ENCODE measurements around the gene PLSCR3.

Gene PLSCR3

DNA sequence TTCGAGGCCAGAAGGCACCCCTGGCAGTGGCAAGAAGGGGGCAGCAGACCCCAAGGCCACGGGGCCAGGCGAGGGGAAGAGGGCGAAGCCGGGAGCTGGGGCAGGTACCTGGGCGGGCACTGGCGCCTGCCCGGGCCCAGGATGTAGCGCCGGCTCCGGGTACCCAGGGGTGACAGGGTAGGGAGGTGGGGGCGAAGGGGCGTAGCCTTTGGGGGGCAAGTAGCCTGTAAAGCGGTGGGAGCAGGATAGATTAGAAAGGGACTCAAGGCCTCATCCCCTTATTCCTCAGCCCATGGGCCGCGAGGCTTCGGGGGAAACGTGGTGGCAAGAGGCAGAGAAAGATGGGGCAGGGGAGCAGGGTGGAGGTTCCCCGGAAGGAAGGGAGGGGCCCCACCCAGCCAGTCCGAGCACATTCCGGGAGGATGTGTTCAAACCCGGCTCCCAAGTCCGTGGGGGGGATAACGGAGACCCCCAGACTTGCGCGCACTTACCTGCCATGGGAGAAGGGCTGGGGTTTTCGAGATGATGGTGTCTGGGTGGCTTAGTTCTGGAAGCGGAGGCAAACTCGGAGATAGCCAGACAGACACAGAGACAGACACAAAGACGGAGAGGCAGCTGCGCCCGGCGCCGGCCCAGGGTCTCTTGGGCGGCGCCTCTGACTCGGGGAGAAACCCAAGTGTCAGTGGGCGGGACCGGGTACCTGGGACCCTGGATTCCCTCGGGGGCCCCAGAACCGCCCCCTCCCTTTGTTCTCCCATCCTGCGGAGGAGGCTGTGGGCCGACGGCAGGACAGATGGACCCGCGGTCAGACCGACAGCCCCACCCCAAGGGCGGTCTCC lies 493 bp downstream of the PLSCR3 start:
- Histone ChIP-seq H3K27ac (ENCODE audit: low read length, poor library complexity, severe bottlenecking) (peak overlapping the region; percentile 54), H4K8ac (ENCODE audit: low read length) (peak overlapping the region; percentile 10), H3K14ac (ENCODE audit: low read length in 2 of 2) (peak overlapping the region in 1 of 2 experiments; percentile 69), H4K91ac (ENCODE audit: low read length) (peak overlapping the region; percentile 23), H3K4ac (ENCODE audit: low read depth in 1 of 2, low read length in 2 of 2) (peak overlapping the region in 1 of 2 experiments; percentile 29), H3K79me1 (replicated peaks; ENCODE audit: low read length, poor library complexity, severe bottlenecking) (peaks cover 21% of the 10 kb centered on the region), H2AFZ (ENCODE audit: low read depth, low read length) (peak overlapping the region; percentile 46), H3K4me1 (ENCODE audit: control insufficient read depth, insufficient read depth, low read depth, low read length) (peaks cover 25% of the 10 kb centered on the region), H2BK12ac (ENCODE audit: low read length in 2 of 2) (peak overlapping the region in 1 of 2 experiments; percentile 6), H3K36me3 (ENCODE audit: control insufficient read depth in 1 of 2, insufficient read depth in 2 of 2, low read depth in 1 of 2, low read length in 2 of 2) (peaks cover 40 to 41% of the 10 kb centered on the region in 2 experiments), H3K9ac (ENCODE audit: low read length) (peak overlapping the region; percentile 88), H3K18ac (ENCODE audit: low read depth in 1 of 2, low read length in 2 of 2) (peak overlapping the region in 1 of 2 experiments; percentile 74), H3K4me3 (ENCODE audit: insufficient read depth in 1 of 2, low read depth in 1 of 2, low read length in 2 of 2) (peak overlapping the region; percentile 69 to 92), H2BK120ac (ENCODE audit: low read depth, low read length) (peak overlapping the region; percentile 71), H3K9me3 (ENCODE audit: control insufficient read depth, low read length) (no peaks in the 10 kb centered on the region), H2BK5ac (ENCODE audit: low read depth, low read length, poor library complexity, severe bottlenecking) (no peak overlapping the region), H2BK15ac (ENCODE audit: low read depth, poor library complexity, severe bottlenecking) (peak overlapping the region; percentile 73), H3K27me3 (ENCODE audit: control insufficient read depth in 1 of 2, insufficient read depth in 1 of 2, low read length in 2 of 2) (no peaks in the 10 kb centered on the region), H2AK5ac (ENCODE audit: low read length, severe bottlenecking) (no peak overlapping the region), H3K4me2 (ENCODE audit: low read length, poor library complexity, severe bottlenecking) (peak overlapping the region; percentile 46), H3K23ac (ENCODE audit: low read length in 2 of 2) (peak overlapping the region in 1 of 2 experiments; percentile 78)
- peak; percentile 41 for DNase-seq
- 11% methylated on average over 42 of the region's 48 CpGs for WGBS

DNA sequence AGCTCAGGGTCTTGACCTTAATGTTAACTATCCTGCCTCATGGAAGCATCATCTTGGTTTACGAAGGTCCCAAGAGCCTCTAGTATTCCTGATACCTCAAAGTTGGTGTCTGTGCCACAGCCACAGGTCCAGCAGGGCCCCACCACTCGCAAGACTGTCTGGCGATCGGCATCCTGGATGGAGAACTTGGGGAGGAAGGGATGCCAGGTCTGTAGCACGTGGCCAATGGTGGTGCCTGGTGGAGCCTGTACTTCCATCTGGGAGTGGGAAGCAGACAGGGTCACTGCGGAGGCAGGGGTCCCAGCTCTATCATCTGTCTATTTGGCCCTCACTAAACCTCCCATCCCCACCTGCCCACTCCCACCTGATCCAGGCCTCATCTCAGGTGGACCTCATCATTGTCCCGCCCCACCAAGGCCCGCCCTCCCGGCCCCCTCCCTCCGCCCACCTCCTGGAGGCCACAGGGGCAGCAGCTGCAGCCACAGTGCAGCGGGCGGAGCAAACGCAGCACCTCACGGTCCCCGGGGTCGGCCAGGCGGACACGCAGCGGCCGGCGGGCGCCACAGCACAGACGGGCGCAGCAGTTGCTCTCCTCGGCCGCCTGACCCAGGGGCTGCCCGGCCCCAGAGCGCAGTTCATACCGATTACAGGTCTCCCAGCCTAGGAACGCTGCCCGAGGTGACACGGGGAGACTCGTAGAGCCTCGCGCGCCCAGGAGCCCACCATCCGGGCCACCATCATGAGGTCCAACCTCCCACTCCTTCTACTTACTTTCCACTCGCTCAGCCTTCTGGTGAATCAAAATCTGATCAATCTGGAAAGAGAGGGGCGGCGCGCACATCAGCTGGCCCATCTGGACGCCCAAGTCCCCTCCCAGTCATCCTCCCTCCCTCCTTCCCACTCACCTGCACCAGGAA lies 1.4 kb downstream of the PLSCR3 start:
- no peak overlapping the region for H2AFZ ChIP-seq (ENCODE audit: low read depth, low read length)
- no peak overlapping the region for H2BK5ac ChIP-seq (ENCODE audit: low read depth, low read length, poor library complexity, severe bottlenecking)
- H3K14ac ChIP-seq (ENCODE audit: low read length in 2 of 2) = peak overlapping the region in 1 of 2 experiments; percentile 69
- no peak overlapping the region for H3K27ac ChIP-seq (ENCODE audit: low read length, poor library complexity, severe bottlenecking)
- H4K8ac ChIP-seq (ENCODE audit: low read length) = no peak overlapping the region
- H3K18ac ChIP-seq (ENCODE audit: low read depth in 1 of 2, low read length in 2 of 2) = peak overlapping the region in 1 of 2 experiments; percentile 37
- H2BK120ac ChIP-seq (ENCODE audit: low read depth, low read length) = no peak overlapping the region
- H2BK15ac ChIP-seq (ENCODE audit: low read depth, poor library complexity, severe bottlenecking) = no peak overlapping the region
- H3K23ac ChIP-seq (ENCODE audit: low read length in 2 of 2) = no peak overlapping the region
- H3K9ac ChIP-seq (ENCODE audit: low read length) = peak overlapping the region; percentile 88
- no peak overlapping the region for H4K91ac ChIP-seq (ENCODE audit: low read length)
- peaks cover 25% of the 10 kb centered on the region for H3K4me1 ChIP-seq (ENCODE audit: control insufficient read depth, insufficient read depth, low read depth, low read length)
- no peaks in the 10 kb centered on the region for H3K9me3 ChIP-seq (ENCODE audit: control insufficient read depth, low read length)
- H3K4ac ChIP-seq (ENCODE audit: low read depth in 1 of 2, low read length in 2 of 2) = peak overlapping the region in 1 of 2 experiments; percentile 29
- no peaks in the 10 kb centered on the region for H3K27me3 ChIP-seq (ENCODE audit: control insufficient read depth in 1 of 2, insufficient read depth in 1 of 2, low read length in 2 of 2)
- WGBS = 82% methylated on average over 34 of the region's 42 CpGs
- no peak overlapping the region for H2AK5ac ChIP-seq (ENCODE audit: low read length, severe bottlenecking)
- no peak for DNase-seq
- H3K4me3 ChIP-seq (ENCODE audit: insufficient read depth in 1 of 2, low read depth in 1 of 2, low read length in 2 of 2) = peak overlapping the region; percentile 69 to 92
- H3K36me3 ChIP-seq (ENCODE audit: control insufficient read depth in 1 of 2, insufficient read depth in 2 of 2, low read depth in 1 of 2, low read length in 2 of 2) = peaks cover 46 to 50% of the 10 kb centered on the region in 2 experiments
- H2BK12ac ChIP-seq (ENCODE audit: low read length in 2 of 2) = peak overlapping the region in 1 of 2 experiments; percentile 37
- H3K4me2 ChIP-seq (ENCODE audit: low read length, poor library complexity, severe bottlenecking) = peak overlapping the region; percentile 46
- peaks cover 22% of the 10 kb centered on the region for H3K79me1 ChIP-seq (replicated peaks; ENCODE audit: low read length, poor library complexity, severe bottlenecking)

DNA sequence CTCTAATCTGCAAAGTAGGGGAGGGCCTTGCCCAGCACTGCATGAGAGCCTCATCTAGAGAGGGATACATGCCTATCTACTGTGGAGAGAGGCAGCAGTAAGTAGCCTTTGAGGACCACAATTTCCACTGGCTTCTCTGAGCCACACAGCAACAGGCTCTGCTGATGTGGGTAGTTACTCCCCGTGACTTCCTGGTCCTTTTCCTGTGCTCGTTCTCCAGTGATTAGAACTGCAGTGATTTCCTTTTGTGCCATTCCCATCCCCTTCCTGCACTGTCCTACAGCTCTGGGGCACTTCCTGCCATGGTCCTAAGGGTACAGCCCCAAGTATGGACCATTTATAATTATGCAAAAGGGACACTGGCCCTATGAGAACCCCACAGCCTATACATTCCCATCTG lies 3.0 kb downstream of the PLSCR3 start:
- Histone ChIP-seq H2BK5ac (ENCODE audit: low read depth, low read length, poor library complexity, severe bottlenecking) (no peak overlapping the region), H3K18ac (ENCODE audit: low read depth in 1 of 2, low read length in 2 of 2) (no peak overlapping the region), H3K4me2 (ENCODE audit: low read length, poor library complexity, severe bottlenecking) (no peak overlapping the region), H3K4me1 (ENCODE audit: control insufficient read depth, insufficient read depth, low read depth, low read length) (peaks cover 21% of the 10 kb centered on the region), H3K14ac (ENCODE audit: low read length in 2 of 2) (no peak overlapping the region), H3K36me3 (ENCODE audit: control insufficient read depth in 1 of 2, insufficient read depth in 2 of 2, low read depth in 1 of 2, low read length in 2 of 2) (peaks cover 46 to 63% of the 10 kb centered on the region in 2 experiments), H2AK5ac (ENCODE audit: low read length, severe bottlenecking) (no peak overlapping the region), H2BK120ac (ENCODE audit: low read depth, low read length) (no peak overlapping the region), H3K79me1 (replicated peaks; ENCODE audit: low read length, poor library complexity, severe bottlenecking) (peaks cover 22% of the 10 kb centered on the region), H3K23ac (ENCODE audit: low read length in 2 of 2) (no peak overlapping the region), H3K9me3 (ENCODE audit: control insufficient read depth, low read length) (no peaks in the 10 kb centered on the region), H3K9ac (ENCODE audit: low read length) (no peak overlapping the region), H3K4ac (ENCODE audit: low read depth in 1 of 2, low read length in 2 of 2) (no peak overlapping the region), H2BK15ac (ENCODE audit: low read depth, poor library complexity, severe bottlenecking) (no peak overlapping the region), H4K91ac (ENCODE audit: low read length) (no peak overlapping the region), H3K27ac (ENCODE audit: low read length, poor library complexity, severe bottlenecking) (no peak overlapping the region), H3K27me3 (ENCODE audit: control insufficient read depth in 1 of 2, insufficient read depth in 1 of 2, low read length in 2 of 2) (no peaks in the 10 kb centered on the region), H4K8ac (ENCODE audit: low read length) (no peak overlapping the region), H2BK12ac (ENCODE audit: low read length in 2 of 2) (no peak overlapping the region), H3K4me3 (ENCODE audit: insufficient read depth in 1 of 2, low read depth in 1 of 2, low read length in 2 of 2) (no peak overlapping the region), H2AFZ (ENCODE audit: low read depth, low read length) (no peak overlapping the region)
- whole genome bisulfite sequencing = 71% methylated on average over 2 of the region's 2 CpGs
- no peak for DNase-seq

Measured in mesenchymal stem cell (in vitro differentiated cells and primary cell).